Fibroblast of mammary gland (primary cell): ENCODE data around the gene HTR4.
A peak's percentile ranks its signal among the peaks of the same experiment; 100 is the strongest.

Experiments used
- DNase-seq: peaks from one replicate; pipeline ENCODE4 v3.0.0-alpha.2; 2010; ENCODE audit warnings: low read depth
- H3K4me3 ChIP-seq: 2 replicates; pipeline ENCODE4 v1.5.1; 2011; ENCODE audit warnings: low read depth, mild to moderate bottlenecking, low read length, moderate library complexity; ENCODE audit not compliant: control insufficient read depth
- TF ChIP-seq, protein P1 (sequence below): conservative IDR thresholded peaks from 2 replicates; pipeline ENCODE4 v1.5.1; 2011; ENCODE audit warnings: low read depth, low read length, inconsistent platforms; ENCODE audit not compliant: control insufficient read depth, insufficient read depth

Gene HTR4

DNA sequence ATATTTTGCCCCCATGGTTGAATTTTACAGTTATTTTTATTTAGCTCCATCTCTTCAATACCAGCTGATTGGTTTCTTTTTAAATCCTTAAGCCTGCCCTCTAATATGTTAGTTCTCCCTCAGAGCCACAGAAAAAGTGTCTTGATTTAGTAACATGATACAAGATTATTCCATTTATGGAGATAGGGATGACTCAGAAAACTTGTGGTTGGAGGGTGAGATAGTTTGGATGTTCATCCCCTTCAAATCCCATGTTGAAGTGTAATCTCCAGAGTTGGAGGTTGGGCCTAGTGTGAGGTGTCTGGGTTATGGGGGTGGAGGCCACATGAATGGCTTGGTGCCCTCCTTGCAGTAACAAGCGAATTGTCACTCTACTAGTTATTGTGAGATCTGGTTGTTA, 154.9 kb downstream of the HTR4 start:
- DNase-seq = peak; percentile 30
- H3K4me3 ChIP-seq = no peak overlapping the region
- TF ChIP-seq, protein P1, sequence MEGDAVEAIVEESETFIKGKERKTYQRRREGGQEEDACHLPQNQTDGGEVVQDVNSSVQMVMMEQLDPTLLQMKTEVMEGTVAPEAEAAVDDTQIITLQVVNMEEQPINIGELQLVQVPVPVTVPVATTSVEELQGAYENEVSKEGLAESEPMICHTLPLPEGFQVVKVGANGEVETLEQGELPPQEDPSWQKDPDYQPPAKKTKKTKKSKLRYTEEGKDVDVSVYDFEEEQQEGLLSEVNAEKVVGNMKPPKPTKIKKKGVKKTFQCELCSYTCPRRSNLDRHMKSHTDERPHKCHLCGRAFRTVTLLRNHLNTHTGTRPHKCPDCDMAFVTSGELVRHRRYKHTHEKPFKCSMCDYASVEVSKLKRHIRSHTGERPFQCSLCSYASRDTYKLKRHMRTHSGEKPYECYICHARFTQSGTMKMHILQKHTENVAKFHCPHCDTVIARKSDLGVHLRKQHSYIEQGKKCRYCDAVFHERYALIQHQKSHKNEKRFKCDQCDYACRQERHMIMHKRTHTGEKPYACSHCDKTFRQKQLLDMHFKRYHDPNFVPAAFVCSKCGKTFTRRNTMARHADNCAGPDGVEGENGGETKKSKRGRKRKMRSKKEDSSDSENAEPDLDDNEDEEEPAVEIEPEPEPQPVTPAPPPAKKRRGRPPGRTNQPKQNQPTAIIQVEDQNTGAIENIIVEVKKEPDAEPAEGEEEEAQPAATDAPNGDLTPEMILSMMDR = no peak

DNA sequence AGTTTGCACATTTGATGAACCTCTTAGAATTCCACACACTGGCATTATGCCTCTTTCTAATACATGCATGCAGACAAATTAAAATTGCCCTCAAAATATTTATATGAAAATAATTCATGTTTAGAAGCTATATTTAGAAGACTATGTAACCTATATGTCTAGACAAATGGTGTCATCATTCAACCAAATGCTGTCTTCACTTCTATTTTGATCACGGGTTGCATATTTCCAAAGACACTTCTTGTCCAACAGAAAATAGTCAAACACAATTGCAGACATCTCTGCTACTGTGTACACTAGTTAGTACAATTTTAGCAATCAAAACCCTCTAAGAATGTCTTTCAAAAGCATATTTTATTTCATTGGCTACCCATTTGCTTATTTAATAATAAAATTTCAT, 156.6 kb downstream of the HTR4 start:
- no peak for DNase-seq
- H3K4me3 ChIP-seq = no peak overlapping the region
- TF ChIP-seq, protein P1 = no peak

DNA sequence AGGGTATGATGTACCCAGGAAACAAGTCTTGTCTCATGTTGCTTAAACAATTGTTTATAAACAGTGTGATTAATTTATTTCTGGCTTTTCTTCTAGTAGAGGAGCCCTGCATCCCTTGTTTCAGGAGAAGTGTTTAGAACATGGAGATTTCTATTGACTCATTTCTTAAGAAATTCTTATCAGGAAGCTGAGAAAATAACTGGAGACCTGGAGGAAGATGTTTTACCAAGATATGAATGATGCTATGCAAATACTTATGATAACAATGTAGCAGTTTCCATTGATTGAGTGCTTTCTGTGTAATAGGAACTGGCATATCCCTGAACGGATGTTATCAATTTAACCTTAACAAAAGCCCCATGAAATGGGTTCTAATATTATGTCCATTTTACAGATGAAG, 162.0 kb downstream of the HTR4 start:
- H3K4me3 ChIP-seq = no peak overlapping the region
- TF ChIP-seq, protein P1 = no peak
- no peak for DNase-seq

DNA sequence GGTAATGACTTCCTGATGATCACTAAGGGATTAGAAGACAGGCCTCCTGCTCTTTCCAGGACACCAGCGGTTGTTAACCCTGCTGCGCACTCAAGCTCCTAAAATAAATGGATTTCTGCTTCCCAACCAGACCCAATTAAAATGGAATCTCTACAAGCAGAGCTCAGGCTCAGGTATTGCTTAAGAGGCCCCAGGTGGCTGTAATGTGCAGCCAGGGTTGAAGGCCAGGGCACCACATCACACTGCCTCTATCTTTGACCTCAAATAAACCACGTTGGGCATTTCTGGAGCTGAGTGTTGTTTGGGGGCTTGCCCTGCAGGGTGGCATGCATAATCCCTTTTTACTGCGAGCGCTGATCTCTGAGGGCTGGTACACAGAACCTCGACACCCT, 162.5 kb downstream of the HTR4 start:
- no peak for DNase-seq
- H3K4me3 ChIP-seq = no peak overlapping the region
- TF ChIP-seq, protein P1 = no peak

DNA sequence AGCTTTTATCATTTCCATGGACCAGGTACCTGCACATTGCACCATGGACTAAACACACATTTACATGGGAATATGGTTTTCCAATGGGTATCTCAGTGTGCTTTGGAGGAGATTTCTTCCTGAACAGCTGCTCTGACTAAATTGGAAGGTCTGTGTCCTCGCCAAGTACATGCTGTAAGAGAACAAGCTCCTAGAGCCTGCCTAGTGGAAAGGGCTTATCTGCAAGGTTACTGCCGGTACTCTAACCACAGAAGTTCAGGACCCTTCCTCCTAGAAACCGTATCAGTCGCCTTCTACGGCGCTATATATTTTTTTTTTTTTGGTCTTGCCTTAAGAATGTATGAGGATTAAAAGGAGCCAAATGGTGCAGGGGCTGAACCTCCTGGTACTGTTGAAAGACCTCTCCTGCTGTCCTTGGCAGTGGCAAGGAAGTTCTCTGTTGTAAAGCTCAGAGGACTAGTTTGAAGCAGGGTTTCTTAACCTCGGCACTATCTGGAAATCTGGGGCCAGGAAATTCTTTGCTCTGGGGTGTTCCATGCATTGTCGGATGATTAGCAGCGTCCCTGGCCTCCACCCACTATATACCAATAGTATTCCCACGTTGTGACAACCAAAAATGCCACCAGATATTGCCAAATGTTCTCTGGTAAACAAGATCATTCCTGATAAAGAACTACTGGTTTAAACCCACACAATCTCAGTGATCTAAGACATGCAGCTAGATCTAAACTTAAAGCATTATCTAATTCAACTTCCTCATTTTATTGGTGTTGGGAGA, 163.1 kb downstream of the HTR4 start:
- DNase-seq = no peak
- H3K4me3 ChIP-seq = no peak overlapping the region
- TF ChIP-seq, protein P1 = no peak

DNA sequence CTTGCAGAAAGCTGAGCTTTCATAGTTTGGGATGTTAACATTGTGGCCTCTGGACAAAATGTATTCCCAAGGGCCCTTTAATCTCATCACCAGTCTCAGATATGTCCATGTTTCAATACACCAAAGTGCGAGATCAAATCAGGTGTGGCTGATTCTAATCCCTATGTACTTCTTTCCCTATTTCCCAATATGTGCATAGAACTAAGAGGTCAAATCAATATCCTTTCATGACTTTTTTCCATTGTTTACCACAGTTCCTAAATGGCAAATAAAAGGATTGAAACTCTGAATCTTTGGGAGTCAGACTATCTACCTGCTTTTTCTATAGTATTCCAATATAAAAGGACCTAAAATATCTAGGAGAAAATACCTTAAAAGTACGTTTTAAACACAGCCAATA, 165.6 kb downstream of the HTR4 start:
- no peak overlapping the region for H3K4me3 ChIP-seq
- TF ChIP-seq, protein P1 = no peak
- no peak for DNase-seq
